AG09319 (cell line): Measurements from ENCODE around the gene USP28.

Experiments
- DNase-seq: peaks from one replicate; pipeline ENCODE4 v3.0.0-alpha.2; 2010; ENCODE audit warnings: low read depth; ENCODE audit errors: extremely low read depth
- TF ChIP-seq, protein P1 (sequence below): IDR thresholded peaks from 2 replicates; pipeline ENCODE4 v1.5.1; 2011; ENCODE audit warnings: low read depth, mild to moderate bottlenecking, inconsistent platforms, low read length, moderate library complexity

Gene USP28

DNA sequence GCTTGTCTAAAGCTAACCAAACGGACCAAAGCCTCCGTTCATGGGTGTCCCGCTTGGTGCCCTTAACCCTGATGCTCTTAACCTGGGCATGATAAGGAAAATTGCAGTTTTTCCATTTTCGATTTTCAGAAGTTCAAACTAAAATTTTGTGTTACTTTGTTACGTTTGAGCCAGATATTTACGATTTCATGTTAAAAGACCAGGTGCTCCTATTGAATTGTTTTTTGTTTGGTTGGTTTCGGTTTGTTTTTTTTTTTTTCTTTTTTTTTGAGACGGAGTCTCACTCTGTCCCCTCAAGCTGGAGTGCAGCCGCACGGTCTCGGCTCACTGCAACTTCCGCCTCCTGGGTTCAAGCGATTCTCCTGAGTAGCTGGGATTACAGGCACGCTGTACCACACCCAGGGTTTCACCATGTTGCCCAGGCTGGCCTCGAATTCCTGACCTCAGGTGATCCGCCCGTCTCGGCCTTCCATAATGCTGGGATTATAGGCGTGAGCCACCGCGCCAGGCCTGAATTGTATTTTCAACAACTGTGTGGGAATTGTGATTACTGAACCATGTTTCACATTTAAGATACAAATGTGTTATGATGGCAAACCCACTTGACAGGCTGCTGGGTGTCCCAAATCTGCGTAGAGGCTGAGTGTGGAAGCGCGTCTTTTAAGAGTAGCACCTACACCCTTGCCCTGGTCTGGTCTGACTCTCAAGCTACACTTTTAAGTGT, 864 bp upstream of the USP28 start:
- TF ChIP-seq, protein P1, sequence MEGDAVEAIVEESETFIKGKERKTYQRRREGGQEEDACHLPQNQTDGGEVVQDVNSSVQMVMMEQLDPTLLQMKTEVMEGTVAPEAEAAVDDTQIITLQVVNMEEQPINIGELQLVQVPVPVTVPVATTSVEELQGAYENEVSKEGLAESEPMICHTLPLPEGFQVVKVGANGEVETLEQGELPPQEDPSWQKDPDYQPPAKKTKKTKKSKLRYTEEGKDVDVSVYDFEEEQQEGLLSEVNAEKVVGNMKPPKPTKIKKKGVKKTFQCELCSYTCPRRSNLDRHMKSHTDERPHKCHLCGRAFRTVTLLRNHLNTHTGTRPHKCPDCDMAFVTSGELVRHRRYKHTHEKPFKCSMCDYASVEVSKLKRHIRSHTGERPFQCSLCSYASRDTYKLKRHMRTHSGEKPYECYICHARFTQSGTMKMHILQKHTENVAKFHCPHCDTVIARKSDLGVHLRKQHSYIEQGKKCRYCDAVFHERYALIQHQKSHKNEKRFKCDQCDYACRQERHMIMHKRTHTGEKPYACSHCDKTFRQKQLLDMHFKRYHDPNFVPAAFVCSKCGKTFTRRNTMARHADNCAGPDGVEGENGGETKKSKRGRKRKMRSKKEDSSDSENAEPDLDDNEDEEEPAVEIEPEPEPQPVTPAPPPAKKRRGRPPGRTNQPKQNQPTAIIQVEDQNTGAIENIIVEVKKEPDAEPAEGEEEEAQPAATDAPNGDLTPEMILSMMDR = no peak
- DNase-seq = no peak

DNA sequence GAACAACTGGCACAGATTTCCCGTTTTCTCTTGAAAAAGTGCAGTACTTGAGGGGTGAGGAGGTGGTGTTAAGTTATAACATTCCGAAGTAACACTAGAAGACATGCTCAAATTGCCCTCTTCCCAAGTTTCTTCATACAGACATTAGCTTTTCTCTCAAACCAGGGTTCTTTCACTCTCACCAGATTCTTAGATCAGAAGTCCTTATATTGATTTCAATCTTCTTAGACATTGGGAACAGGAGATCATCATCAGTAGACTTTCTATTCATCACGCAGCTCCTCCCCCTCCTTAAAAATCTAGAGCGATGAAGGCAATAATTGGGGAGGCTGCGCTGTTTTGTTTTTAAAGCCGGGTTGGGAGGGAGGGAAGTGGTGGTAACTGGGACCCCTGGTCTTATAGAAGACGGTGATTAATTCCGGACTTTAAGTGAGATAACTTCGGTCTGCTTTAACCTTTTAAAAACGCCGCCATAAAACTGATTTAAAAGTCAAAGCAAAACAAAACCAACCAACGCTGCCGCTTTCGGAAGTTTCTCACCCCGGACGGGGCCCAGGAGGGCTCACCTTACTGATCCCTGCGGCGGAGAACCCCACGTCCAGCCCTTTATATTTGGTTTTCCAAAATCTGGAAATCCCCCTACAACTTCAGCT, 665 bp downstream of the USP28 start:
- DNase-seq = no peak

DNA sequence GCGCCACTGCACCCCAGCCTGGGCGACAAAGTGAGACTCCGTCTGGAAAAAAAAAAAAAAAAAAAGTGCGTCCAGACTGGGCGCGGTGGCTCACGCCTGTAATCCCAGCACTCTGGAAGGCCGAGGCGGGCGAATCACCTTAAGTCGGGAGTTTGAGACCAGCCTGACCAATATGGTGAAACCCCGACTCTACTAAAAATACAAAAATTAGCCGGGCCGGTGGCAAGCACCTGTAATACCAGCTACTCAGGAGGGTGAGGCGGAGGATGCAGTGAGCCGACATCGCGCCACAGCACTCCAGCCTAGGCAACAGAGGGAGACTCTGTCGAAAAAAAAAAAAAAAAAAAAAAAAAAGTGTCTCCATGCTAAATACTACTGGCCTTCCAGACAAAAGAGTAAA, 1.3 kb downstream of the USP28 start:
- TF ChIP-seq, protein P1 = no peak
- no peak for DNase-seq

More for the DNA sequence above, 665 bp downstream of the USP28 start:
- TF ChIP-seq, protein P1 = no peak

DNA sequence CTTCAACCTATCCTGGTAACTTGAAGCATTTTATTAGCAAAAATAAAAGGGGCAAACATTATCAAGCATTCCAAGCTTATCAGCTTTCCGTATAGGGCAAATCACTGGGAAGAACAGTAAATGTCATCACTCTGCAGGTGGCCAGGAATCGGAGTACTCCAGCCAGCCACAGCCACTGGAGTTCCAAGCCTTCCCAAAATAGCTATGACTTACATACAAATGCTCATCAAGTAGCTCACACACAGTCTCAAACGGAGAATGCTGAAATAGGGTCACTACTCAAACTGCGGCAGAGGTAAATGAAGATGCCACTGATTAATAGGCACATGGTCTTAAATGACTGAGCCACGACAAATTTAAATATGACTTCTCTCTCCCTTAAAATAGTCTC, 2.1 kb downstream of the USP28 start:
- TF ChIP-seq, protein P1 = no peak
- DNase-seq = no peak

DNA sequence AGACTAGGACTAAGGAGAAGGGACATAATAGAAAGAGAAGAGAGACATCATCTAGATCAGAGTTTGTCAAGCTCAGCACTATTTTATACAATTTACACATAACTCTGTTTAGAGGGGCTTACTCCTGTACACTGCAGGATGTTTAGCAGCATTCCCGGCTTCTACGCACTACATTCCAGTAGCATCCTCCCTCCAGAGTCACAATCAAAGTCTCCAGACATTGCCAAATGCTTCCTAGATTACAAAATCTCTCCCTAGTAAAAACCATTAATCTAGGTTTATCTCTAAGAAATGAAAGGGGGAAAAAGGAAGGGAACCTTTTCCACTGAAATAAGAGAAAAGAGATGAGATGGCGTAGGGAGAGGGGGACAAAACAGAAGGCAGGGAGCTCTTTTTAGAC, 4.0 kb downstream of the USP28 start:
- no peak for DNase-seq
- TF ChIP-seq, protein P1 = no peak

DNA sequence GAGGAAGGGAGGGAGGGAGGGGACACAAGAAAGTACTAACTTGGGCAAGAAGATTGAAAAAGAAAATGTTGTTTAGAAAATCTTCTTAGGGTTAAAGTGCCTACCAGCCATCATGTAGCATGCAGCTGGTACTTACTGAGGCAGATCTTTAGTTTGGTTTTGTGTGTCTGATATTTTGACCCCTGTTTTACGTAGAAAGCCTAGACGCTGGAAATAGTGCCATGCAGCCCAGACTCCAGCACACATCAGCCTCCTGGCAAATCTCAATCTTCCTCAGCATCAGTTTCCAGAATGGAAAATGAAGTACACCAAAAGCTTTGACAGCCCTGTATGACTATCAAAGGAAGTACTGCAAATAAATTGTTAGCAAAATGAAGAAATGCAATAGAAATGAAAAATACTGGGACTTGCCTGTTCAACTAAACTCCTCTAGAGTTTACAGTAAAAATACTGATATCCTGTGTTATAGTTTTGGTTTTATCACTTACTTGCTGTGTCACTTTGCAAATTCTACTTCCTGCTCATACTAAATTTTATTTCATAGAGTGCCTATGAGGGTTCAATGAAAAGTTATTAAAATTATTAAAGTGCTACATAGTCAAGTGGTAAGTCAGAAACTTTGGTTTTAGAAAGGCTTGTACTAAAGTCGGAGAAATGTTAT, 7.4 kb downstream of the USP28 start:
- no peak for DNase-seq
- TF ChIP-seq, protein P1 = no peak

DNA sequence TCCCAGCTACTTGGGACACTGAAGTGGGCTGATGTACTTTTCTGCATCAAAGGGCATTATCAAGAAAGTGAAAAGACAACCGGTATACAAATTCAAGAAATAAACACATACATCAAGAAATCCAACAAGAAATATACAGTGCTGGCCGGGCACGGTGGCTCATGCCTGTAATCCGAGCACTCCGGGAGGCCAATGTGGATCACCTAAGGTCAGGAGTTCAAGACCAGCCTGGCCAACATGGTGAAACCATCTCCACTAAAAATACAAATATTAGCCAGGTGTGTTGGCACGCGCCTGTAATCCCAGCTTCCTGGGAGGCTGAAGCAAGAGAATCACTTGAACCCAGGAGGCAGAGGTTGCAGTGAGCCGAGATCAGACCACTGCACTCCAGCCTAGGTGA, 9.5 kb downstream of the USP28 start:
- TF ChIP-seq, protein P1 = no peak
- DNase-seq = no peak
